Skeletal muscle satellite cell (primary cell): Measurements from ENCODE around the gene LPP.
A peak's percentile ranks its signal among the peaks of the same experiment; 100 is the strongest.

Experiments used
- H3K27me3 ChIP-seq: 2 replicates; pipeline ENCODE4 v1.7.0; 2013; ENCODE audit warnings: low read length; ENCODE audit not compliant: control insufficient read depth, insufficient read depth
- H3K36me3 ChIP-seq: 2 replicates; pipeline ENCODE4 v1.7.0; 2013; ENCODE audit warnings: mild to moderate bottlenecking, control low read depth, low read length; ENCODE audit not compliant: insufficient read depth
- H3K4me1 ChIP-seq: 2 replicates; pipeline ENCODE4 v1.7.0; 2013; ENCODE audit warnings: low read length; ENCODE audit not compliant: control insufficient read depth, insufficient read depth
- H3K4me2 ChIP-seq: 2 replicates; pipeline ENCODE4 v1.7.0; 2013; ENCODE audit warnings: mild to moderate bottlenecking, low read length
- H3K4me3 ChIP-seq: 2 replicates; pipeline ENCODE4 v1.7.0; 2013; ENCODE audit warnings: low read length
- H3K9ac ChIP-seq: 2 replicates; pipeline ENCODE4 v1.7.0; 2013; ENCODE audit warnings: mild to moderate bottlenecking, low read depth, low read length, moderate library complexity
- H3K9me3 ChIP-seq: replicated peaks from 2 replicates; pipeline ENCODE4 v1.7.0; 2013; ENCODE audit warnings: mild to moderate bottlenecking, control low read depth, low read length

LPP gene

DNA sequence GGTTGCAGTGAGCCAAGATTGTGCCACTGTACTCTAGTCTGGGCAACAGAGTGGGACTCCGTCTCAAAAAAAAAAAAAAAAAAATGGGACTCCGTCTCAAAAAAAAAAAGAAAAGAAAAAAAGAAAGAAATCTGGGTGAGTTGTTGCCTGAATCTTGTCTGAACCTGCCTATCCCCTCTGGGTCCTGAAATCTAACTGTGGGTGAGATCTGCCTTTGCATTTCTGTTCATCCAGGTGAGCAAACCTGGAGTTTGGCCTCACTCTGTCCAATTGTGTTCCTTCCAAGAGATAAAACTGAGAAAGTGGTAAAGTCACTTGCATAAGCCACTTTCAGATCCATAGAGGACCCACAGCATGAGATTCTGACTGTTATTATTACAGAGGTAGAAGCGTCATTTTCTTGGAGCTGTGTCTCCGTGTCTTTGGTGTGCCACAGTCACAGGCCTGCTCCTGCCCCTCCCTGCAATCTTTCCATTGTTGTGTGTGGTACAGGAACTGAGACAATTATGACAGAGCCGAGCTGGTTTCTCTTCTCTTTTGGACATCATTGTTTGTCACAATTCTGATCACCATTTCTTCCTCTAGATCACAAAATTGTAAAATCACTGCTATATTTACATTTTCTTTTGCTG is 235.9 kb downstream of the LPP start:
- Histone ChIP-seq H3K27me3 (no peaks in the 10 kb centered on the region), H3K4me2 (no peak overlapping the region), H3K4me1 (peaks cover 21% of the 10 kb centered on the region), H3K36me3 (no peaks in the 10 kb centered on the region), H3K9me3 (no peaks in the 10 kb centered on the region), H3K4me3 (no peak overlapping the region), H3K9ac (no peak overlapping the region)

DNA sequence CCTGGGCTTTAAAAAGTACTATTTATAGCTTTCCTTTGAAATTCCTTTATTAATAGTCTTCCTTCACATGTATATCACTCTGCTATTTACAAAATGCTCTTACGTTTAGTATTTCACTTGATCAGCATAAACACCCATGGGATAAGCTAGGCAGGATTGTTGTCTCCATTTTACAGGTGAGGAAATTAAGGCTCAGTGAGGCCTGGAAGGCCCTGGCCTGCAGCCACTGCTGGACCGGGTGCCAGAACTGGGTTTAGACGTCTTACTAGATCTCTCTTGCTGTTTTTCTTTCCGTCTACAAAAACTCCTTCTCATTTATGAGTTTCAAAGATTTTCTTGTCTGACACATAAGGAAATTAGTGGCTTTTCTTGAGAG is 236.4 kb downstream of the LPP start:
- peaks cover 21% of the 10 kb centered on the region for H3K4me1 ChIP-seq
- H3K27me3 ChIP-seq = no peaks in the 10 kb centered on the region
- H3K36me3 ChIP-seq = no peaks in the 10 kb centered on the region
- H3K4me2 ChIP-seq = no peak overlapping the region
- no peak overlapping the region for H3K9ac ChIP-seq
- no peaks in the 10 kb centered on the region for H3K9me3 ChIP-seq
- H3K4me3 ChIP-seq = no peak overlapping the region

DNA sequence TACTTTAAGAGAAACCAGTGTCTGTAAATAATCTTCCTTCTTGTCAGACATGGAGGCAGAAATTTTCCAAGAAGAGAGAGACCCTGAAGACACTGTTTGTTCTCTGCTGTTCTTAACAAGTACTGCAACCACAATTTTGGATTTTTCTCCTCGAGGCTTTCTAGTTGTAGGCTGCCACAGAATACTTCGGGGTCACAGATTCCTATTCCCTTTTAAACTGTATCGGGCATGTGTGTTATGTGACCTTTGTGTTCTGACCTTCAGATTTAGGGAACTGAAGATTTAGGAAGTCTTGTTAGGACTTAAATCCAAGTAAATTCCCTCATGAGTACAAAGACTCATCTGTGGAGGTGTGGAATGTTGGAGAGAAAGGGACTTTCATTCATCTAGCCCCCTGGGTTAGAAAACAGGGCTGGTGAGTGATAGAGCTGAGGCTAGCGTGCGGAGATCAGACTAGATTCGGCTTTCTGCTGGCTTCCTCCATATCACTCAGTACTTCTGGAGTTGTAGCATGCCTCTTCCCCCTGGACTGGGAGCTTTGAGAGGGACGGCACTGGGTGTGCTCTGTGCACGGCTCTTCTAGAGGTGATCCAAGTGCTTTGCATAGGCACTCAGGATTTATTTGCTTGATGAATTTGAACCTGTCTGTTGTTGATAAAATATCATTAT is 237.0 kb downstream of the LPP start:
- Histone ChIP-seq H3K4me1 (peaks cover 17% of the 10 kb centered on the region), H3K4me3 (no peak overlapping the region), H3K4me2 (no peak overlapping the region), H3K27me3 (no peaks in the 10 kb centered on the region), H3K36me3 (no peaks in the 10 kb centered on the region), H3K9me3 (no peaks in the 10 kb centered on the region), H3K9ac (no peak overlapping the region)

DNA sequence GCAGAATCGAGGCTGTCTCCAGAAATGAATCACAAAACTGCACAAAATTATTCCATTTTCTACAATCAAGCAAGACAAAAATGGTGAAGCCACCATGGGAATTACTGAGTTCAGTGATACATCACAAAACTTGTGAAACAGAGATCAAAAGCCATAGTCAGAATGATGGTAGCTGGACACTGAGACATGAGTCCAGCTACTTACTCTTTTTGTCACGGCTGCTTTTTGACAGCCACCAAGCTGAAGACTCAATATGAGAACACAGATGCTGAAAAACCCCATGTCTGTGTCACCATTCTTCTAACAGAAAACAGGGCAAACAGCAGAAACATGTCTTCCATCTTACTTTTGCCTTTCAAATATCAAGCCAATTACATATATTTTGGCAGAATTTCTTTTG is 237.6 kb downstream of the LPP start:
- Histone ChIP-seq H3K4me1 (peaks cover 11% of the 10 kb centered on the region), H3K4me2 (no peak overlapping the region), H3K4me3 (no peak overlapping the region), H3K36me3 (no peaks in the 10 kb centered on the region), H3K9me3 (no peaks in the 10 kb centered on the region), H3K9ac (no peak overlapping the region), H3K27me3 (no peaks in the 10 kb centered on the region)

DNA sequence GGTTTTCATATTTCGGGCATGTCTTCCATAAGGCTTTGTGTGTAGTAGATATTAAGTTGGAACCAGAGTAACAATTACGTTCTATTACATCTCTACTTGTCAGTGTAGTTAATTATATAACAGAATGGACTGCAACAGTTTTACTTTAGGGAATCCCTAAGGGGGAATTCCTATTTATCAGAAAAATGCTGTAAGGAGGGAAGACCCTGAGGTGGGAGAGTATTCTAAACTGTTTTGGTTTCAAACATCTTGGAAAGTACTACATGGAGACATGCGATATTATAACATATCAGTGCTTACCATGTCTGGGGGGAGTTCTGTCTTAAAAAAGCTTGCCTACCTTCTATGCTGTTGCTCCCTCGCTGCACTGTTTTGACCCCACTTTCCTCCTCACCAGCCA is 238.1 kb downstream of the LPP start:
- Histone ChIP-seq H3K27me3 (no peaks in the 10 kb centered on the region), H3K4me3 (no peak overlapping the region), H3K4me1 (peaks cover 6% of the 10 kb centered on the region), H3K4me2 (no peak overlapping the region), H3K36me3 (no peaks in the 10 kb centered on the region), H3K9me3 (no peaks in the 10 kb centered on the region), H3K9ac (no peak overlapping the region)

DNA sequence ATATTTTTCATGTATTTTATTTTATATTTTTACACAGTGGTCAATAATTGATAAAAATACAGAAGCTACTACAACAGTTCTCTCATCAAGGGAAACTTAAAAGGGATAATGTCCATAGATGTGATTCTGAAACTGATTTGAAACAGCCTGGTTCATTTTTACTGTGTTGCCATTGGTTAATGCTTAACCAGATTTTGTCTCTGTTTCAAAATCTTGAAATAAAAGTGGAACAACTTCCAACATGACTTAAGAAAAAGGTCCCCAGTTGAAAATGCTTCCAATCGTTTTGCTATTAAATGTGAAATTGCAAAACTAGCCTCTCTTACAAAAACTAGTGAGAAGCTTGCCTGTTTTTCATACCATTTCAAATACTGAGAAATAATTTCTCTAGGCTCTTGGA is 240.7 kb downstream of the LPP start:
- H3K36me3 ChIP-seq = no peaks in the 10 kb centered on the region
- no peaks in the 10 kb centered on the region for H3K9me3 ChIP-seq
- no peak overlapping the region for H3K9ac ChIP-seq
- no peaks in the 10 kb centered on the region for H3K27me3 ChIP-seq
- H3K4me1 ChIP-seq = peaks cover 5% of the 10 kb centered on the region
- H3K4me3 ChIP-seq = no peak overlapping the region
- no peak overlapping the region for H3K4me2 ChIP-seq

DNA sequence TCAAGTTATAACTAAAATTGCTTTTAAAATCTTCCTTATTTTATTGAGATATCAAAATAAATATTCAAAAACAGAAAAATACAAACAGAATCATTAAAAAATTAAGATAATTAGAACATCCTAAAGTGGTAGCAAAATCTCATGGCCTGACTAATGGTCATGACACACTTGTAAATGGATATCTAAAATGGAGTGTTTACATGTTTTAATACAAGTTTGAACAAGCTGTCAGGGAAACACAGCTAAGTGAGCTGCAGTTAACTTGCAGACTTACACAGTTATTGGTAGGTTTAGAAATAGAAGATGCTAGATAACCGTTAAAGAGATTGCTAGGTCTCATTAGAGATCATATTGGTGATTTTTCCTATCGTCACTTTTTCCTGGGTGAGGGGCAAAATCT is 242.3 kb downstream of the LPP start:
- Histone ChIP-seq H3K9me3 (no peaks in the 10 kb centered on the region), H3K4me1 (no peaks in the 10 kb centered on the region), H3K4me2 (no peak overlapping the region), H3K36me3 (no peaks in the 10 kb centered on the region), H3K9ac (no peak overlapping the region), H3K4me3 (no peak overlapping the region), H3K27me3 (no peaks in the 10 kb centered on the region)

DNA sequence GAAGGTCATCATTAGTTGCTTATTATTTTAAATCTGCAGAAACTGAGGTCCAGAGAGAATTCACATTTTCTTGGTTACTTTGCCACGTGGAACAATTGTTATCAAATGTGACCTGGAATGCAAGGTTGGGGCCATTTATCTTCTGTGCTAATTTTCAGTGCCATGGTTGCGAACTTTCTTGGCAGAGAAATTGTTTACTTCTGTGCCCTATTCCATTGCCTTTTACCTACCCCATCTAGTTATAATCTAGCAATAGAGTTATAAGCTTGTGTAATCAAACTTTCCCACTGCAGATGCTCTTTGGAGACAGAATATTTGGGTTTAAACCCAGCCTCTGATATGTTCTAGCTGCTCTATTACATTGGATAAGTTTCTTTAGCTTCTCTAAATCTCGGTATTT is 242.9 kb downstream of the LPP start:
- no peaks in the 10 kb centered on the region for H3K27me3 ChIP-seq
- H3K4me1 ChIP-seq = no peaks in the 10 kb centered on the region
- H3K9ac ChIP-seq = no peak overlapping the region
- H3K36me3 ChIP-seq = no peaks in the 10 kb centered on the region
- H3K4me2 ChIP-seq = peak overlapping the region; percentile 57
- no peak overlapping the region for H3K4me3 ChIP-seq
- no peaks in the 10 kb centered on the region for H3K9me3 ChIP-seq

DNA sequence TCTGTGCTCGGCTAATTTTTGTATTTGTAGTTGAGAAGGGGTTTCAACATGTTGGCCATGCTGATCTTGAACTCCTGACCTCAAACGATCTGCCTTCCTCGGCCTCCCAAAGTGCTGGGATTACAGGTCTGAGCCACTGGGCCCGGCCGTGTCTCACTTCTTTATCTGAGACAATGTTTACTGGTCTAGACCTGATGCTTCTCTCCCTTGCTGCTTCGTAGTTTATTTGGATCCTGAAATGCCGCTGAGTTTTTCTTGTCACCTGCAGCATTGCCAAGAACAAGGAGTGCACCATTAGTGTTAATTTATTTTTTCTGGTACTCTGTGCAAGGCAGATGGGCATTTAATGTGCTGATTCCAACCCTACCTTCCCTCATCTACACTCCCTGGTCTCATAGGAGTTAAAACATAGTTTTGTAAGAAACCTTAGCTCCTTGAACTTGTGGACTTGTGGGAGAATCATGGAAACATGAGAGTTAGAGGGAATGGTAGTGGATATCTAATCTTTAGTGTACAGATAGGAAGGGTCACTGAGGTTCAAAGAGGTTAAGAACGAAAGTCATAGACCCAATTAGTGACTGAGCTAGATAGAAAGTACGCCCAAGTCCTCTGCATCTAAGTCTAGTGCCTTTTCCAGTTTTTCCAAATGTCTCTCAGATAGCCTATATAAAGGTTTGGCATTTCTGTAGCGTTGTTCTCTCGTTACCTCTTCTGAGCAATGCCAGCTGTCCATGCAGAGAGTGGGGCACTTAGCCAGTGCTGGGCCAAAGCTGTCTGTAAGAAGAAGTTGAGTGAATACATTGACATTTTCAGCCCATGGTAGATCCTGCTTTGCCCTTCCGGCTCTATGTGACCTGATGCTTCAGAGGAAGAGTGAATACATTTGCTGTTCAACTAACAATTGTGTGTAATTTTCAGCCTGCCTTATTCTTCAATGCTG is 244.1 kb downstream of the LPP start:
- H3K36me3 ChIP-seq = no peaks in the 10 kb centered on the region
- H3K27me3 ChIP-seq = no peaks in the 10 kb centered on the region
- no peak overlapping the region for H3K9ac ChIP-seq
- no peak overlapping the region for H3K4me2 ChIP-seq
- peak overlapping the region; percentile 7 for H3K4me3 ChIP-seq
- no peaks in the 10 kb centered on the region for H3K9me3 ChIP-seq
- H3K4me1 ChIP-seq = no peaks in the 10 kb centered on the region

DNA sequence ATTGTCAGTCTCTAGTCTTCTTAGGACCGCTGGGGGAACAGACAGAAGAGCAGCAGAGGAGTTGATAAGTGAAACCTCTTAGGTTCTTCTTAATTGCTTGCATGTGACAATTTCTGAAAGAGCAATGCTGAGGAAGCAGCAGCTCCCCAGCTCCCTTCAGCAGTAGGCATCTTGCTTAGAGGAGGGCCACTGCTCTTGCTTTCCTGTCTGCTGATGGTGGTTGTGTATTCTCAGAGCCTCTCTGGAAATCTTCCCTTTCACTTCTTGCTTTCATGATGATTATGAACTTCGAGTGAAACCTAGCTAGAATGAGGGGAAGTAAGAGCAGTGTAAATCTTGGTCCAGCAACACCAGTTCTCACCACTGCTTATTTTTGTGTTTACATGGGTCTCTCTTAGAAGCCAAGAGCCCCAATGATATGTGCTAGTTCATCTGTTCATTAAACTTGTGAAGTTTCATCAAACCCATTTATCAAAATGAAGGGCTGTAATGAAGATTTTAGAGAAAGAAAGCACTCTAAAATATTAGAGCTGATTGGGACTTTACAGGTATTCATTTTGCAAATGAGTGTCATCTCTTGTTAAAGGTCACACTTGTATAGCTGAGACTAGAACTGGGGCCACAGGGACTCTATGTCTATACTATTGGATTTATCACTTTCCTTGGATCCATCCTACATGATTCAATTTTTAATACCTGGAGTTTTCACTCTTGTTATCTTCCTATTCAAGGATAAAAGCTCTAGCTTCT is 246.7 kb downstream of the LPP start:
- H3K9me3 ChIP-seq = no peaks in the 10 kb centered on the region

More for the DNA sequence above, 246.7 kb downstream of the LPP start:
- Histone ChIP-seq H3K9ac (no peak overlapping the region), H3K36me3 (no peaks in the 10 kb centered on the region), H3K4me3 (no peak overlapping the region), H3K4me1 (no peaks in the 10 kb centered on the region), H3K4me2 (no peak overlapping the region), H3K27me3 (no peaks in the 10 kb centered on the region)
